Fibroblast of skin of back (primary cell): ENCODE data around the gene NPR3.
A peak's percentile ranks its signal among the peaks of the same experiment; 100 is the strongest.

Experiments used
- DNase-seq: peaks from one replicate; pipeline ENCODE4 v3.0.0-alpha.2; 2013

NPR3 gene

DNA sequence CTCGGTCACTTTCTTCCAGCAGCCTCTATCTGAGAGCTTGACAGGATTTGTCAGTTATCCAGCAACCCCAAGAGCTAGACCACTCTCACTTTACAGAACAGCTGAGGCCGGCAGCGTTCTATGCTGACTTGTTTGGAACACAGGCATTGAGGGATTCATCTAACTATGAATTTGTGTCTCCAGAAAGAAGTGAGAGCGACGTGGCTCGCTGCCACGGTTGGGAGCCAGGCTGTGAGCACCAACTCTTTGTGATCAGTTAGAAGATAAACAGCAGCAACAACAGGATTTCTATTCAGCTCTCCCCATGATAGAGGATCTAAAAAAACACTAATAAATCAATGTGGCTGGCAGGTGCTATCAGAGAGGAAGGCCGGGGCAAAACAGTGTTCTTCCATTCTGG lies 58.6 kb downstream of the NPR3 start:
- DNase-seq, result no peak

DNA sequence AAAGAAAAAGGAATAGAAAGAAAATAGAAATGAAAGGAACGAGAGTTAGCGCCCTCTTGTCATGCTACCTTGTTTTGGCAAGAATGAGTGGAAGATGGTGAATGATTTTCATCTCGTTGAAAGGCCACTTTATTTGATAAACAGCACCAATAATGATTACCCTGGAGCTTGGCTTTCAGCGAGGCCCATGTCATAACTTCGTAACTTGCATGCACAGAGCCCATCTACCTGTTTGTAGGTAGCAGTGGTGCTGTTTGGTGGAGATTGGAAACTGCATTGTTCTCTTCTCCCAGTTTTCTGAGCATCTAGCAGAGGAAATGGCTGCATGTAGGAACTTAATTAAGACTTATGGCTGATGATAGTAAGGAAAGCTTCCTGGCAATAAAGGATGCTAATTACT lies 59.3 kb downstream of the NPR3 start:
- DNase-seq, result no peak

DNA sequence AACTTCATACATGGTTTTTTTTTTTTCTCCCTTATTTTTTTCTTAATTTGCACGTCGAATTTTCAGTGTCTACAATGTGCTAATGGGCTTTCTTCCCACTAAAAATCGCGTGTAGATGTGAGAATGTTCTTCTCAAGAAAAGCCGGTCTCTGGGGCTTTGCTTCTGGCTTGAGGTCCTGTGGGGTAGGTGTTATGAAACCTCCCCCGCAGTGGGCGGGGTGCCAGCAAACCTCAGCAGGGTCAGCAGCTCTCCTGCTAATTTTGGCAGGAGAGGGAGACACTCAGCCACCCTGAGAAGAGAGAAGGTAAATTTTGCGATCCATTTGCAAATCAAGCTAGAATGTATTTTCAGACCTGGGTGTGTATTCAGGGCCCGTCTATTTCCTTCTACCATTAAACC lies 59.9 kb downstream of the NPR3 start:
- DNase-seq, result no peak

DNA sequence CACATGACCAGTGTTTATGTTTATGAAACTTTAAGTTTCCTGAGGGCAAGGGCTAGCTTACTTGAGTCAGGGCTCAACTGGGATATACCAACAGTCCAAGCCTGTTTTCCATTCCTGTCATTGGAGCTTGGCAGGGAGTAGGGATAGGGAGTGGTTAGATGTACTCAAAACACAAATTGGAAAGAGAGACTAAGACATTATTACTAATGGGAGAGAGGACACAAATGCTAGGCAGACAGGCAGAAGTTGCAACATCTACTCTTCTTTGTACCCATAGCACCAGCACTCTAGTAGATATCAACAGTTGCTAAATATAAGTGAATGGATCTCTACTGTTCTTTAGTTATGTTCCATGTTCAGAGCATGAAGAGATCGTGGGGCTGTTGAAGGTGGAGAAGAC lies 62.8 kb downstream of the NPR3 start:
- no peak for DNase-seq

DNA sequence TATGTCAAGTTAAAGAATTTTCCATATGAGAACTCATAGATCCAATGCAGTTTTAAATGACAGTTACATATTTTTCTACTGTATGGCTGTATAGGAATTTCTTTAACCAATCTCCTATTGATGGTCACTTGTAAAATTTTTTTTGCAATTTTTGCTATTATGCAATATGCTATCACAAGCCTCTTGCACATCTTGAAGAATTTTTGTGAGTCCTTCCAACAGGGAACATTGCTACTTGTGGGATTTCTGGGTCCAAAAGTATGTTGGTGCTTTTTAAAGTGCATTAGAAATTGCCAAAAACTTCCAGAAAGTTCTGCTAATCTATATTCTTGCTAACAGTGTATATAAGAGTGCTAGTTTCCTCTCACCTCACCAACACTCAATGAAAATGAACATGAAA lies 65.1 kb downstream of the NPR3 start:
- no peak for DNase-seq

DNA sequence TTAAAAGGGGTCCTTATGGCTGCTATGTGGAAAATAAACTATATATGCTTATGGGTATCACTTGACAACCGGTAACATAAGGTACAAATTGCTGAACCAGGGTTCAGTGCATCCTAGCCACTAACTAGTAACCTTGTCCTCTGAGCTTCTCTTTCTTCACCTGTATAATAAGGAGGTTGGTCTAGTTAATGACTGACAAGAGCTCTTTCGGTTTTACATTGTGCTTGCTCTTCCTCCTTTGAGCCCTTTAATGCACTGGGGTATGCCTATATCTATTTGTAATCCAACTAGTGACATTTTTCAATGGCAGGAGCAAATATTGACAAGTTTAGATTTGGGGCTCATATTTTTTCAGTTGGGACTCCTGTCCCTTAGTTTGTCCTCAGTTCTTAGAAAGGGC lies 66.1 kb downstream of the NPR3 start:
- DNase-seq, result no peak

DNA sequence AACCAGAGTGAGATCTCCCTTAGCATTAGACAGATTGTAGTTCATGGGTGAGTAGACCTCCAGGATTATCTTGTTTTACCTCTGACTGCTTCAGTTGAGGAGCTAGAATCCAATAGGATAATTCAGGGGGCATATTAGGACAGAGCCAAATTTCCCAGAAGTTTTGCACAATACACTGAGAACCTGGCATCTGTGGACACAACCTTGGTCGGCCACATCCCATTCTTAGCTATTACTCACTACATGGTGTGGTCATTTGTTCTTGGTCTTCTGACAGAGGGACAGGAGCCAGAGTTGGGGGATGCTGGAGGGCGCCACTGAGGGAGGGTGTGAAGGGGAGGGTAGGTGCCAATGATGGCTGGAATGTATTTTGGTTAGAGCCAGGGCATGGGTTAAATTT lies 66.6 kb downstream of the NPR3 start:
- DNase-seq, result no peak

DNA sequence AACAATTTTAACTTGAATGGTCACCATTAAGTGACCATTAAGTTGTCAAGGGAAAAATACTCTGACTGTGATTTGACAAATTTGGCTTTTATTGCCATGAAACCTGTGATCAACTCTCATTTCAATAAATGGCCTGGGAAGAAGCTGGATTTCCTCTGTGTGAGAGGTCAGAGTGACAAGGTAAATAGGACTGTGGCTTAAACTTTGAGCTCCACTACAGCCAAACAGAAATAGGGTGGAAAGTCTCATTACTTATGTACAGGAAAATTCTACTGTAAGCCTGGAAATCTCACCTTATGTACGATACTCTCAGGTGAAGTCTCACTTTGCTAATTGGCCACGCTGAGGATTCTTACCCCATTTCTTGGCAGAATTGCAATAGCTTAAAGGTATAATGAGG lies 67.3 kb downstream of the NPR3 start:
- DNase-seq, result no peak

DNA sequence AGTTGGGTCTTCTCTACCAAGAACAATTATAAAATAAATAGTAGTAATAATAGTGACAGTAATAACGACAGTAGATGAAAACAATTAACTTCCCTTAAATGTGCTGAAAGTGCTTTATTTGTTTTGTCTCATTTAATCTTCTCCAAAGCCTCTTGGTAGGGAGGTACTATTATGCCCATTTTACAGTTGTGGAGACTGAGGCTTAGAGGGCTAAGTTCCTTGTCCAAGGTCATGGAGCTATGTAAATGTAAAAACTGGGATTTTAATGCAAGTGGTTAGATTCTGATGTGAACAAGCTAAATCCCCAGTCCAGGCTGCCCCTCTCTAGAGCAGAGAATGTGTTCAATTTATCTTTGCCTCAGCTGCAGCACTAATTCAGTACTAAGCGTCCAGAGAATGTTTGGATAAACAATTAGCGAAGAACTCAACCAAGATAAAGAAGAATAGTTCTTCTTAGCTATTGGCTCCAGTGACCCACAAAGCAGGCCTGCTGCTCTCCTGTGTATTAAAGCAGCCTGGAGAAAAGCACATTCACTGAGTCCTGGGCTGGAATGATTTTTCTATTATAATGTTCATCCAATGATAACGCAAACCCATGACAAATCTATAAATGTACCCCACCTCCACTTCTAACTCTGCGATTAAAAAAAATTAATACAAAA lies 68.8 kb downstream of the NPR3 start:
- DNase-seq, result peak; percentile 60

DNA sequence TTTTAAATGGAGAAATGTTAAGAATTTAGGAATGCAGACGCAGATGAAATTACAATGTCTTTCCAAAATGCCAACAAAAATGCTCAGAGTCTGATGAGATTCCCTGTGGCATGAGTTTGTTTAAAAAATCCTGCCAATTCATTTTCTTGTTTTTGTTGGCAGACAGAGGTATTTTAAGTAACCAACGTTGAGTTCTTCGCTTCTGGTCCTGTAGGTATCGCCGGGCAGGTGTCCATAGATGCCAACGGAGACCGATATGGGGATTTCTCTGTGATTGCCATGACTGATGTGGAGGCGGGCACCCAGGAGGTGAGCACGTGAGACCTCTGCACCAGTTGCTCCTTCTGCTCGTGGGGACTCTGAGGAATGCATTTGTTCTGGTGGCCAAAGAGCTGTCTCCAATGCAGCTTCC lies 69.4 kb downstream of the NPR3 start:
- DNase-seq, result peak; percentile 82

DNA sequence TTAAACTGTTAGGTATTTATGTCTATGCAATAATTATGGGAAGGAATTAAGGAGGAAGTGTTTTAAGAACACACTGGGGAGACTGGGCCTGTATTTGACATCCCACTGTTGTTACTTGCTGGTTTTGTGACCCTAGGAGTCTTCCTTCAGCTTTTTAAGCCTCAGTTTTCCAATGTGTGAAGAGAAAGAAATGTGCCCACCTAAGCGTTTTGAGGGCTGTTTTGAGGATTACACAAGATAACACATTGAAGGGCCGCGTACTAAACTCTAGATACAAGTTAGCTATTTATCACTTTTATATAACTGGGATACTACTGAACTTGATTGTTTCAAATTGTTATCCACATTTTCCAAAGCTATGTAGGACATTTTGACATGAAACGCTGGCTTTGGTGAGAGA lies 72.5 kb downstream of the NPR3 start:
- no peak for DNase-seq

DNA sequence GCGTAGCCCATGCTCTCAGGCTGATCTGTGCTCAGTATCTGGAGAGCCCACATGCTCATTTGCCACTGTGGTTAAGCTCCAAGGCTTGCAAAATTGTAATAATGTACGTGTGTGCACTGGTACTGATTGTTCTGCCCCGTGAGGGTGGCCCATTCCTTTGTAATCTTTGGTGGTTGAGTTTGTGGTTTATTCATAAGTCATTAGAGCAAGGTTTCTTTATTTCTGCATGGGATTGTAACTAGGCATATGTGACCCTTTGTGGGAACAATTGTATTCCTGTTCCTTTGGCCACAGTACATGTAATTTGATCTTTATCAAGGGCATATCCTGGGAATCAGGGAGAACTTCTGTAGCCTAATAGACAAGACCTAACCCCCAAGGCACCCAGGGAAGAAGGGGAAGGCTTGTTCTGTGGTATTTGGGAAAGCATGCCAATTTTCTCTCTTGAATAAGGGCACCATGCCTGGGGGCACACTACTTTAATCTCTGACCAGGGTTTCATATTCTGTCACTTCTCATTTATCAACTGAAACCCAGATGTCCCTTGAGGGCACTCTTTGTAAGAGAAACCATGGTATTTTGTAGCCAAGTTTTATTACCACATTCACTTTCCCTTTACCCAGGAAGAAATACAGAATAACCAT lies 74.6 kb downstream of the NPR3 start:
- DNase-seq, result peak; percentile 46

DNA sequence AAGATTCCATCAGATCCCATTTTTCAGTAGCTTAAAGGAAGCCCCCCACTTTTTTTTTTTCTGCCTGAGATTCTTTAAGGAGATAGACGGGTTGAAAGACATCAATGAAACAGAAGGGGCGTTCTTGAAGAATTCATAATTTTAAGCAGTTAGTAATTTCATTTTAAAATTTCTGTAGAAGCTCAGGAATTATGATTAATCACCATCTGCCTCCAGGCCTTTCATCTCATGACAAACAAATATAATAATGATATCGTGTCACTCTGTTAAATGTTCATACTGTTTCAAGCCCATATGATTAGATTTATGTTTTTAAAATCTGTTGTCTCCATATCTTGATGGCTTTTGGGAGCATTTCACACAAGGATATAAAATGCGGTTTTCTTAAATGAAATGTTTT lies 75.2 kb downstream of the NPR3 start:
- DNase-seq, result no peak

DNA sequence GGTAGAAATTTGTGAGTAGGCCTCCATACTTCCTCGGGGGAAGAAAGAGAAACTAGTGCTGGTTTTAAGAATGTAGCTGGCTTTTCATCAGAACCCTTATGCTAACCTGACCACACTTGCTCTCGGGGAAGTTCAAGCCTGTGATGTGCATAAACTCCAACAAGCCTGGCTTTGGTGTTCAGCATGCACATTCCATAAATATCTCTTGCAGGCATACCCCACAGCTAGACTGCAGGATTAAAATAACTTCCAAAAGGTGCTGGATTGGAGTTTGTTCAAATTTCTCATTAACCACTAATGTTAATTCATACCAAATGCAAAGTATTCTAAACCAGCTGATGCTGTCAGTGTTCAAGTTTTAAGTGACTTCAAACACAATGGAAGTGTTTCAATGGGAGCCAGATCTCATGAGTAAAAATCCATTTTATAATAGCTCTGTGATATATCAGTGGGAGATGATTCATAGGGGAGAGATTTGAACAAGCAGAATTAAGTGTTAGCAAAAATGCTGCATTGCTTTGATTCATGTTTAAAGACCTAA lies 79.4 kb downstream of the NPR3 start:
- DNase-seq, result peak; percentile 77

DNA sequence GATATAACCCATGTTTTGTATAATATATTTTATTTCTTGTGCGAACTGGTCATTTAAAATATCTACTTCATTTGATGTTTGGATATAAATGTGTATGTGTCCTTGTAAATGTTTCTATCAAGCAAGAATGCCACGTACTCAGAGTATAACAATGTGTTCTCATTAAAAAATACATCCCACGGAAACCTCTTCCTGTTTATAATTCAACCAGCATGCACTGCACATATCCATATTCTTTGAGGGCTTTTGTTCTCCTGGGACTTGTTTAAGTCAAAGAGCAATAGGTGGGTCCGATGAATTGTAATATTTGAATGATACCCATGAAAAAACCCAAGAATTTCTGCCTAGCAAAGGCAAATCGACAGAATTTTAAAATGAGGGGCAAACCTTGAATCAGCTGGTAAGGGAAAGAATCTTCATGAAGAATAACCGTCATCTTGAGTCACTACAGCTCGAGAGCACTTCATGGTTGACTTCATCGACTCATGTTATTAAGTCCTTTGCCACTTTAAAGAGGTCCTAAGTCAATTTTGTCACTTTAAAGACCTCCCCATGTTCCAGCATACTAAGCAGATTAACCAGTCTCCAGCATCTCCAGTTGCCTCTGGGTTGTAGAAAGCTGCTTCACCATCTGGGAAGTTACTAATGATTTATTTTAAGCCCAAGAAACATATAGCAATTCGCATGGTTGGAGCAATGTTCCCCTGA lies 80.6 kb downstream of the NPR3 start:
- peak; percentile 56 for DNase-seq

DNA sequence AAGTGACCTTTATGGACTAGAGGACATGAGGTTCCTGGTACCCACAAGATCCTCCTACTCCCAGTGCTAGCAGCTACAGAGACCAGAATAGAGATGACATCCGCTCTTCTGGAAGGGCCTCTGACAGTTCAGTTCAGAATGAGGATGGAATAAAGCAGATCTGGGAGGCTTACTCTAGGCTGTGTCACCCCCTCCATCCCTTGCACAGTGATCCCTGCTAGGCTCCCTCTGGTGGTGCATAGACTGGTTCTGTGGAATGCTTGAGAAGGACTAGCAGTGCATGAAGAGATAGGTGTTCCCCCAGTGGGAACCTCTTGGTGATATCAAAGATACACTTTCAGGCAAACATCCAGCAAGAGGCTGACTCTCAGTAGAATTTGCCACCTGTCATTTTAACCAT lies 83.0 kb downstream of the NPR3 start:
- DNase-seq, result peak; percentile 56

DNA sequence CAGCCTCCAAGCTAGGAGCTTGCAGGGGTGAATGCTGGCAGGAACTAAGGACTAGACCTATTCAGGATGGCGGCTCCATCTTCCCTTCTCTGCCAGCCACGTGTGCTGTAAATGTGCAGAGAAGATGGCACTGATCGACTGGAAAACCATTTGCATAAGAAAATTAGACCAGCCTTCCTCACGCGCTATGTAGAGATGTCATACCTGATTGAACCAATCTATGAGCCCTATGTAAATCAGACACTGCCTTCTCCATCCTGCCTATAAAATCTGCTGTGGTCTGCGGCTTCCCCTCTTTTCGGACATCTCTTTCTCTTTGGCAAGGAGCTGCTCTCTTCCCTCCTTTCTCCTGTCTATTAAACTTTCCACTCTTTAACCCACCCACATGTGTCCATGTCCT lies 91.6 kb downstream of the NPR3 start:
- DNase-seq, result peak; percentile 28

DNA sequence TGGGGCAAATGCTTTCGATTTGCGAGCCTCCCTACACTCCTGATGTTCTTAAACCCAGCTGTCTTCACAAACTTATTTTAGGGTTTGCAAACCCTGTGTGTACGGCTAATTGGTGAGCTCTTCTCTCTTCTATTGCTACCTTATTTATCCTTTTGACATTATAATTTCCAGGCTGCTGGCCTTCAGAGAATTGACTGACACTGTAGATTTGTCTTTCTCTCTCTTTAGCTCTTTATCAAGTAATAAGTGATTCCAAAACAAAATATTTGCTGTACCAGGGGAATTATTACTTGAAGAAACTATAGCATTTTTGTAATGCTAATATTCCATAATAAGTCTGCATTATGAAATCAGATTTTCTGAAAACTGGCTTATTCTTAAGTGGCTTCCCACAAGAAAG lies 92.5 kb downstream of the NPR3 start:
- no peak for DNase-seq

DNA sequence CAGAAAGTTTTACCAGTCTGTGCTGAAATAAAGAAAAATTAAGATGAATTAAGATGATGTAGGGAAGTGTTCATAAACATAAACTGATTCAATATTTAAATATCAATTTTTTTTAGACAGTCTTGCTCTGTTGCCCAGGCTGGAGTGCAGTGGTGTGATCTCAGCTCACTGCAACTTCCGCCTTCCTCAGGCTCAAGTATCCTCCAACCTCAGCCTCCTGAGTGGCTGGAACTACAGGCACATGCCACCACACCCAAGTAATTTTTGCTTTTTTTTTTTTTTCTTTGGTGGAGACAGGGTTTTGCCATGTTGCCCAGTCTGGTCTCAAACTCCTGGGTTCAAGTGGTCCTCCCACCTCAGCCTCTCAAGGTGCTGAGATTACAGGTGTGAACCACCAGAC lies 94.3 kb downstream of the NPR3 start:
- DNase-seq, result peak; percentile 58

DNA sequence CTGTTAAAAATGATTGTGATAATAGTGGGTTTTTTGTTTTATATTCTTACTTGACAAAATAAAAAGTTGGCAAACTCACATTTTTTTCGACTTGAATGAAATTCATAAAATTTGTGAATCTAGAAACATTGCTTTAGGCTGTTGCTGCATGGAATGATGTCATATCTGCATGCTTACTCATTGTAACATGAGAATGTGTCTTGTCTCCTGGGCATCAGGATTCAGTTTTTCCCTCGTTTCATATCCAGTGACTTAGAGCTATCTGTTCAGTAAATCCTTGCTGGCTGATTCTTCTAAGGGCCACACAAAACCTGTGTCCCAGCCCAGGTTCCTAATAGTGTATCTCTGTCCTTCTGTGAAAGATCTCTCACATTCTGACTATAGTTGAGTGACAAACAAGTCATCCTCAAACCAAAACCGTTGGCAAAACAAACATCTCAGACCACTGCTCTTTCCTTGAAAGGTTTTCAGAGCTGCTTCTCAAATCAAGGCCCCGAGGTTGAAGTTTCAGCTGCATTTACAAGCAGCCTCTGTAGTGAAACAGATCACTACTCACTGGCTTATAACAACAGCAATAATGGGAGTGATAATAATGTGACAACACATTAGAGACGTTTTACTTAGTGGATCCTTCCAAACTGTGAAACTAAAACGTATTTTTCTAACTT lies 95.0 kb downstream of the NPR3 start:
- DNase-seq, result peak; percentile 94

DNA sequence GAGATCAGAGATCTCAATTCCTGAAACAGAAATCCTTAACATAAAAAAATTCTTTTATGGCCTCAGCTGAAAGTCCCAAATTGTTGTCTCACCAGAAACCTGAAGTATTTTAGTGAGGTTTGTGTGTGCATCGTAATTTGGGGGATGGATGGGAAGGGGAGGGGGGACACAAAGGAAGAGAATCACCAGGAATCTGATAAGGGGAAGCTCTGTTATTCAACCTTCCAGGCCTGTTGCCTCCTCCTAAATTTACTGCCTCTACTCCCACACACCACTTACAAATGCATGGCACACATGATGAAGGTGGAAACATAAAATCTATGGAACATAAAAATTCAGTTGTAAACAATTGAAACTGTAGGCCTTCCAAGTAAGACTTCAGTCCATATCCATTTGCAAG lies 97.7 kb downstream of the NPR3 start:
- no peak for DNase-seq

DNA sequence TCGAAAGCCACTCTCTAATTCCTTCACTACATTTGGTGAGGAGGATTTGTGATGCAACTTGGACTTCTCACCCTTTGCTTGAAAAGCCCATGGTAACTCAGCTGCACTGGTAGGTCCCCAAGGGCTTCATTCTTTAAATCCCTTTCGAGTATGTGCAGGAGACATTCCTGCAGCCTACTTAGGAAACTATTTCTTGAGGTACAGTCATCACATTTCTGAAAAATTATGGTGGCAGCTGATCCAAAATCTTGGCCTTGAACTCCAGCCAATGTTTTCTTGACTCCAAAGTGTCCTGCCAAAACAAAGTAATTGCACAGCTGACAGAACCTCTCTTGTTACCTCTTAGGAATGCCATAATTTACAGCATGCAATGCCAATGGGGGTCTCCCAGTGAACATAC lies 99.7 kb downstream of the NPR3 start:
- peak; percentile 98 for DNase-seq

DNA sequence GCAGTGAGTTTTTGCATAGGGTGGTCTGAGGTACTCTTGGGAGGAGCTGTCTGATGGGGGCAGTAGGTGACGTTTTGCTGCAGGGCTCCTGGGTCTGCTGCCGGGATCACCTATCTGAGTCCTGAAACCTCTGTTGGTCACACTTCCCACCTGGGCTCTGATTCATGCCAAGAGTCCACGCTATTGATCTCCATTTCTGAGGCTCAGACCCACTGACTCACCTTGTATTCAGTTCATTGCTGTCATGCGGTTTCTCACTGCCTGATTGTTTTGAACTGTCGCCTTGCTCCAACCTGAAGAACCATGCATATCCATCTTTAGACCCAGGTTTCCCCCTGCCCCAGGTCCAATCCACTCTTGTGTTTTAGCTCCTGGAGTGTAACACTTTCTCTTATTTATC lies 101.3 kb downstream of the NPR3 start:
- no peak for DNase-seq
